Right atrium auricular region (tissue), 2 donors: ENCODE data around the gene MGMT. TPM values are rescaled to one million over a fixed set of nuclear protein-coding genes. Genes with fewer than 3 reads are reported as not detected.

Experiments
- DNase-seq: peaks from one replicate; pipeline ENCODE4 v3.0.0-alpha.2; 2019; ENCODE audit warnings: low spot score
- H3K27ac ChIP-seq, 2 donors: fragments of 200-600 bp; sonication (generic); 1 replicate in 1 of 2; 2 replicates in 1 of 2; pipeline ENCODE4 v1.5.1; 2016 to 2019
- H3K27me3 ChIP-seq, 2 donors: fragments of 200-600 bp; sonication (generic); one replicate each; pipeline versions ENCODE4 v1.5.1 to v1.6.0; 2017 to 2019
- H3K36me3 ChIP-seq: fragments of 200-600 bp; sonication (generic); one replicate; pipeline ENCODE4 v1.5.1; 2016
- H3K4me1 ChIP-seq, 2 donors: fragments of 200-600 bp; sonication (generic); one replicate each; pipeline versions ENCODE4 v1.5.1 to v1.6.0; 2017 to 2019
- H3K4me3 ChIP-seq, 2 donors: fragments of 200-600 bp; sonication (generic); 1 replicate in 1 of 2; 2 replicates in 1 of 2; pipeline ENCODE4 v1.5.1; 2017 to 2019; ENCODE audit warnings: mild to moderate bottlenecking in 1 of 2, moderate library complexity in 1 of 2
- H3K9me3 ChIP-seq, 2 donors: fragments of 200-600 bp; sonication (generic); one replicate each; pipeline ENCODE4 v1.5.1; 2019
- CTCF ChIP-seq, 2 donors: fragments of 200-600 bp; sonication (generic); IDR thresholded peaks; one replicate each; pipeline ENCODE4 v1.5.1; 2019; ENCODE audit warnings: antibody characterized with exemption in 2 of 2
- total RNA-seq, 2 donors: library from RNA; depleted of rRNA; stranded (reverse); fragments of >200 nt; gene quantifications; one replicate each; pipeline ENCODE4 v1.1.0, GENCODE V29; 2016

Gene MGMT
- total RNA-seq, 2 donors from 2014 or later = 18.2 to 19.2 TPM

GRCh38 chr10:129562487-129562886 is 95.4 kb downstream of the MGMT start:
- Histone ChIP-seq H3K36me3 (no peaks in the 10 kb centered on the region), H3K4me1 (no peaks in the 10 kb centered on the region), H3K27me3 (no peaks in the 10 kb centered on the region), H3K4me3 (no peak overlapping the region), H3K9me3 (no peaks in the 10 kb centered on the region), H3K27ac (no peak overlapping the region)
- no peak for DNase-seq
- no peak for TF ChIP-seq CTCF (IDR thresholded peaks at IDR 0.05)

- Histone ChIP-seq H3K4me1 (no peaks in the 10 kb centered on the region), H3K36me3 (no peaks in the 10 kb centered on the region), H3K27ac (no peak overlapping the region), H3K4me3 (no peak overlapping the region), H3K9me3 (no peaks in the 10 kb centered on the region), H3K27me3 (no peaks in the 10 kb centered on the region)
- TF ChIP-seq CTCF (IDR thresholded peaks at IDR 0.05) = no peak
- no peak for DNase-seq
These were observed 97.9 kb downstream of the MGMT start for GRCh38 chr10:129564923-129565322.

DNA sequence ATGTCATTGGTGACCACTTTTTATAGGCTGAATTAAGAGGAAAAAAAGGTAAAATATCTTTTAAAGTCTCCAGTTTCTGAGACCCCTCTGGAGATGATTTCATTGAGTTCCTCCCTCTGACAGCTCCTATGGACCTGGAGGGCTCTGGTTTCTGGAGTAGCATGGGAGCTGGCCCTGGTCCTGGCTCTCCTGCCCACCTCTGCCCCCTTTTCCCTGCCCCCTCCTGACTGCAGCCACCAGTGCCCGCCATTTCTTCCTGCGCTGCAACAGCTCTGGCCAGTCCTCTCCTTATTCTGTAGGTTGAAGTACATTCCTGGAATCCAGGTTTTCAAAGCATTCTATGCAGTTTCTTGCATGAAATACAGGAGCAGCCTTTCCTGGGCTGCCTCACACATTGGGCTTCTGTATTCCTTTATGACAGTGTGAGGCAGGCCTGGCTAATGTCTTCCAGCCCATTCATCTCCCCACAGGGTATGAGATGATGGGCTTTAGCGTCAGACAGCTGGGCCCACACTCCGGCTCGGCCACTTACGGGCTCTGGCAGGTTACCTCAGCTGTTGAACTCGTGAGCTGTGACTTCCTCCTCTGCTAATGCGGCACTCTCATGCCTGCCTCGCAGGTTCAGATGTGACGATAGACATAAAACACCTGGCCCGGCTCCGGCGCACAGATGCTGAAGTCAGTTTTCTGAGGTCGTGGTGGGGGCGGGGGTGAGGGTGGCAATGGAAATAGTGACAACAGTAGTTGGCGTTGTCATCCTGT is 101.7 kb downstream of the MGMT start:
- DNase-seq = peak; percentile 43
- TF ChIP-seq CTCF (IDR thresholded peaks at IDR 0.05) = no peak
- H3K4me1 ChIP-seq = no peaks in the 10 kb centered on the region
- H3K27me3 ChIP-seq = no peaks in the 10 kb centered on the region
- no peaks in the 10 kb centered on the region for H3K9me3 ChIP-seq
- no peak overlapping the region for H3K27ac ChIP-seq
- no peak overlapping the region for H3K4me3 ChIP-seq
- no peaks in the 10 kb centered on the region for H3K36me3 ChIP-seq

GRCh38 chr10:129570185-129570584 is 103.1 kb downstream of the MGMT start:
- TF ChIP-seq CTCF (IDR thresholded peaks at IDR 0.05) = no peak
- H3K27ac ChIP-seq = no peak overlapping the region
- DNase-seq = peak; percentile 51
- H3K4me3 ChIP-seq = no peak overlapping the region
- no peaks in the 10 kb centered on the region for H3K27me3 ChIP-seq
- no peaks in the 10 kb centered on the region for H3K9me3 ChIP-seq
- H3K4me1 ChIP-seq = no peaks in the 10 kb centered on the region
- no peaks in the 10 kb centered on the region for H3K36me3 ChIP-seq

DNA sequence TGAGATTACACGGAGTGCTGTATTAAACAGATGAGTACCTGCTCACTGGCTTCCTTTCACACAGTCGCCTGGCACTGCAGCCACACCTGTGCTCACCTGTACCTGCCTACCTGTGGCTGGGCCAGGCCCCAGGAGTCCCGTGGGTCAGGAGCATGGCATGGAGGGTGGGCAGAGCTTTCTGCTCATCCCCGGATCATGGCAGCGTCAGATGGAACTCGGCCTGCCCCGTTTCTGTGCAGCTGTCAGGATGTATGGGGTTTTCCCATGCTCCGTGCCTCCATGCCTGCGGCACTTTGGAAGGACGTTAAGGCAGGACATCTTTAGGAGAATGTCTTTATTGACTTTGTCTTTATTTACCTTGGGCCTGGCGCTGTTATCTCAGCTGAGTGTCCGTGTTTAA is 112.2 kb downstream of the MGMT start:
- H3K4me3 ChIP-seq = no peak overlapping the region
- no peak overlapping the region for H3K27ac ChIP-seq
- H3K36me3 ChIP-seq = no peaks in the 10 kb centered on the region
- no peak for DNase-seq
- H3K4me1 ChIP-seq = no peaks in the 10 kb centered on the region
- H3K9me3 ChIP-seq = no peaks in the 10 kb centered on the region
- H3K27me3 ChIP-seq = no peaks in the 10 kb centered on the region
- TF ChIP-seq CTCF (IDR thresholded peaks at IDR 0.05) = no peak

- Histone ChIP-seq H3K4me3 (no peak overlapping the region), H3K27me3 (no peaks in the 10 kb centered on the region), H3K9me3 (no peaks in the 10 kb centered on the region), H3K4me1 (no peaks in the 10 kb centered on the region), H3K27ac (no peak overlapping the region), H3K36me3 (no peaks in the 10 kb centered on the region)
- no peak for TF ChIP-seq CTCF (IDR thresholded peaks at IDR 0.05)
- DNase-seq = no peak
These were observed 113.0 kb downstream of the MGMT start for GRCh38 chr10:129580010-129580409.
